HuH-7.5 (cell line): ENCODE data around the gene HSD3B2.
"Not testable (repeated sequence)": the region's sequence is repeated elsewhere in the genome, so short reads cannot be mapped to it uniquely, and the experiment has no call there.

ENCODE experiments used
- DNase-seq: peaks from one replicate; pipeline ENCODE4 v3.0.0; 2011; ENCODE audit warnings: low spot score

The HSD3B2 gene

DNA sequence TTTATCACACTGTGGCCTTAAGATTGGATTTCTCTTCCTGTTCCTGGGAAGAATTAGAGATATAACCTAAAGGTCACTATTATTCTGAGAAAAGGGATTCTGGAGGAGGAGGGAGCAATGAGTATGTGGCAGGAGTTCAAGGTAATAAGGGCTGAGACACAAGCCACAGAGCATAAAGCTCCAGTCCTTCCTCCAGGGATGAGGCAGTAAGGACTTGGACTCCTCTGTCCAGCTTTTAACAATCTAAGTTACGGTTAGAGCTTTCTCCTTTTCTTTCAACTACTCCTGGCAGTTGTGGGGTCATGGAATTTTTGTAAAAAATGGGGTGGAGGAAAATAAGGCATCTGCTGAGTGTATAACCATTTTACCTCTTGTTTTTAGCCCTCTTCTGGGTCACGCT lies at the start of gene HSD3B2:
TSS of gene HSD3B2 (plus strand) at position 201 of the 400 bp plus-strand sequence. CDS start 270 bp downstream, outside the sequence.
- no peak for DNase-seq

DNA sequence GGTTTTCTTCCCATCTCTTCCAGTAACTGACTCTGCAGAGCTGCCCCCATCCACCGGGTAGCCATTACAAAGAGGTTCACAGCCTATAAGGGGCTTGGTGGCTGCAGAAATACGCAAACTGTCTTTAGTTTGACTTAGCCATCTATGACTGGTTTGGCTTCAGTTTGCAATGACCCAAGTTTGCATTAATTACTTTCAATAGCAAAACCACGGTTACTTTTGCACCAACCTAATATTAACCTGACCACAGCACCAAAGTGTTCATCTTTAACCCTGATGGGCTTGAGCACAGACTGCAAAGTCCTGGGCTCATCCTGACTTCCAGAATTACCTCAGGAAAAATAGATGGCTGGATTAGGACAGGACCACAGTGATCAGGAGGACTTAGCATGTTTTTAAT lies 48.5 kb upstream of the HSD3B2 start:
- DNase-seq: no peak

DNA sequence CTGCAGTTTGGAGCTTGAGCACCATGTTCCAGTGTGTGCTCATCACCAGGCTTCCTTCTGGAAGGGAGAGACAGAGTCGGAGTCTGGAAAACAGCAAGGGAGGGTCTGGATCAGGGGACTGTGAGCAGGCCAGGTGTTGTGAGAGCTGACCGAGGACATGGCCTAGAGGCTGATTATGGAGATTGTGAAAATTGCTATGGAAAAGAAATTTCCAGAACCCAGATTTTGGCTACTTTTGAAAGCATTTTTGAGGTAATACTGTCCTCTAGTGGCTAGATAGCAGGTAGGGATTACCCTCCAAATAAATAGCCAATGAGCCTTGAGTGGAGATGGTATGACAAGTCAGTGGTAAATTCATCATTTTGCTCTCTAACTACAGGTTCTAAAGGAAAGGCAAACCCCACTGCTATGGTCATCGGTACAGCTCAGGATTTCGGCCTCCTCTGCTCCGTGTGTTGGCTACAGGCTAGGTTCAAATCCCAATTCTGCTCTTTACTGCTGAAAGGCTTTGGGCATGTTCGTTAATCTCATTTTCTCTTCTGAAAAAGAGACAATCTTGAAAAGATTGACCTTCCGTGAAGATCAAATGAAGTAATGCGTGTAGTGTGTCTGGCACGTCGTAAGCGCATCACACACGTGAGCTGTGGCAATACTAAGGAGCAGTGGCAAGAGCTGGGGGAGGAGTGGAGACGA lies 47.4 kb upstream of the HSD3B2 start:
- no peak for DNase-seq

DNA sequence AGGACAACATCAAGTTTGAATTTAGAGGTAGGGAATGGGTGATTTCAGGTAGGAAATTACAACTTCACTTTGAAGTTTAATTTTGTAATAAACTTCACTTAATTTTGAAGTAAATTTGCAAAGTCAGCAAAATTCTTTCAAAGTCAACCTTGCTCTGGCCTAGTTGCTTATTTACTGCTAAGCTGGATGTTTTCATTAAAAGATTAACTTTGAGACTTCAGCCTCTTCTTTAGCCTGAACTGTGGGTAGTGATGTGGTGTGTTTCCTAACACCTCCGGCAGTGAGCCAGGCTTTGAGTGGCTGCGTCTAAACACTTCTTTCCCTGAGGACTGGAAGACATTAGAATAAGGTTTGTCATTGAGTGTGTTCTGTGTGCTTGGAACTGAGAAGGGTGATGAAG lies 46.4 kb upstream of the HSD3B2 start, which contains the start of gene HAO2:
TSS of gene HAO2 (plus strand) at position 232 of the 400 bp plus-strand sequence. CDS start 12,301 bp downstream, outside the sequence.
- DNase-seq: no peak

DNA sequence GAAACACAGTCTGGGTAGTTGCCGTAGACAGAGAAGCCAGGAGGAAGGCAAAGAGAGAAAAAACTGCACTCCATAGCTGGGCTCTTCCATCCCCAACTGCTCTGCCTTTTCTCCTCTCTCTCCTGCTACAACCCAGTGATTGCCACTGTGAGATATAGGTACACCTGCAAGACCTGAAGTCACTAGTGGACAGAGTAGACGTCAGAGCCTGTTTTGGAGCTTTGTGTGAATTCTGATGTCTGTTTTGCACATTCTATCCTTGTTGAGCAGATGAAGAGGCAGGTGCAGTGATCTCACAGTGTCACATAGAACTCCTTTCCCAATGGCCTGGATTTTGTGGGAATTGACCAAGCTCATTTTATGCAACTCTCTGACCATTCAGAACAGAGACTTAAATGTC lies 44.2 kb upstream of the HSD3B2 start:
- DNase-seq: no peak

DNA sequence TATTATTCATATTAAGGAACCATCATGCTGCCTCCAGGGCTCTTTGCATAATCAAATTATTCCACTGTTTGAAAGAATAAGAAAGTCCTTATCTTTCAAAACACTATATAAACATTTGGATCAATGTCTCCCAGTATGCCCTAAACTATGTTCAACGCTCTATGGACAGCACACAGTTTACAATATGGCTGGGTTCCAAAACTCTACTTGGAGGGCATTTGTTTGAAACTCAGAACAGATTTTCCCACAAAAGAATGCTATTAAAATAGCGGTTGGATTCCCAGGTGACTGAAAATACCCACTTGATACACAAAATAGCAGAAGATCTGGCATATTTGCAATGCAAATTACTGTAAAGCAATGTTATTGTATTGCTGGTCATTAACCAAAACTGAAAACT lies 43.1 kb upstream of the HSD3B2 start:
- no peak for DNase-seq

DNA sequence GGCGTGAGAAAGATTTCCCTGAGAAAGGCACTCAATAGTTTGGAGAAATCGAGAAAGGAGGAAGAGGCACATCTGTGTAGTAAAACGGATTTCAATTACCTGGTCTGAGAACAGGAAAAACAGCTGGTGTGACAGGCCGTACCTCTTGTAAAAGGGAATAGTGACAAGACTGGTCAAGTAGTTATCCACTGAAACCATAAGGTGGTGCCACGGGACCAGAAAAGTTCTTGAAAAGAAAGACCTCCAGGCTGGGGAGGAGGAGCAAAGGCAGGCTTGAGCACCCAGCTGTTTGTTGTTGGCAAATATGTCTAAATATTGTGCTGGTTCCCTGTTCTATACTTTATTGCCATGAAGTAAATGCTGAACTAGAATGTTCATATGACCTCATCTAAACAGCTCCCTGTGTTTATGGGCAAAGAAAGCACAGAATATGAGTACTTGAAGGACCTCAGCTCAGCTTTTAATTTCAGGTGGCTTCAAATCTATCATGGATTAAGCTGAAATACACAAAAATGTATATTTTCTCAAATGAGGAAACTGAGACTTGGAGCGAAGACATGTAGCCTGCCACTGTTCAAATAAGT lies 42.4 kb upstream of the HSD3B2 start:
- peak; percentile 47 for DNase-seq

DNA sequence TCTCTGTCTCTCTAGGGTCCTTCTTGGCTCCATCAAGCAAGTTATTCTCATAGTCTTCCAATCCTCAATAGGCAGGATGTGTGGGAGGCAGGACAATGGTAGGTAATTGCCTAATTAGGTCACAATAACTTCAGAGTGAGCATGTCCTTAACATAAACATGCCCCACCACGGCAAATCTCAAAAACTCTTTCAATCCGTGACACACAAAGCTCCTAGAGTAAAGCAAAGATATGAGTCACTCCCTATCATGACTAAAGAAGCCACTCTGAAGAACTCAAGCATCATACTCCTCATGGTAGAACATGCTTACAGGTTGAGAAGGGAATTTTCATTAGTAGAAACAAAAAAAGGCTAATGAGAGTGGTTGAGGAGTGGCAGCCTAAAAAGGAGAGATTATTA lies 41.5 kb upstream of the HSD3B2 start:
- no peak for DNase-seq

DNA sequence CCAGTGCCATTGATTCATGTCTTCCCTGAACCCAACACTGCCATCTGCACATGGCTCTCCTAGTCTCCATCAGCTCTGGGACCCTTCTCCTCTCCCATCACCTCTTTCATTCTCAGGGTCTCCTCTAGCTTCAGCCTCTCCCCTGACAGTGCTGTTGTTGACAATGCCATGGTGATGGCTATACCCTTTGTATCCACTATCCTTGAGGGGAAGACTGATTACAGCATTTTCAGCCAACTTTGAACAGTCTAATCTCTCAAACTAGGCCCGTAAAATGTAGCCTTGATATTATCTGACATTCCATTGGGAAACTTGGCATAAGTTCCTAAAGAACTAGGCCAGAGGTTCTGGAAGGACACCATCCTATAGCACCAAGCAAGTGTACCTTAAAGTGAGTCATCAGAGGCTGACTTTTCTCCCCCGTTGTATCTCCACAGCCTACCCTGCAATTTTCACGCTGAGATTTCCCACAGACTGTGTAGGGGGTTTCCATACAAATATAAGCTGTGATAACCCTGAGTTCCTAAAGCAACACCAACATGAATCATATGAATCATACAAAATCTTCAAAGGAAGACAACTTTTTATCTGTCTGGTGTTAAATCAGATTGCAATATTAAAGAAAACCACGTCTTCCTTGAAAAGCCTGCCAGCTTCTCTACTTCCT lies 40.6 kb upstream of the HSD3B2 start:
- DNase-seq: no peak

DNA sequence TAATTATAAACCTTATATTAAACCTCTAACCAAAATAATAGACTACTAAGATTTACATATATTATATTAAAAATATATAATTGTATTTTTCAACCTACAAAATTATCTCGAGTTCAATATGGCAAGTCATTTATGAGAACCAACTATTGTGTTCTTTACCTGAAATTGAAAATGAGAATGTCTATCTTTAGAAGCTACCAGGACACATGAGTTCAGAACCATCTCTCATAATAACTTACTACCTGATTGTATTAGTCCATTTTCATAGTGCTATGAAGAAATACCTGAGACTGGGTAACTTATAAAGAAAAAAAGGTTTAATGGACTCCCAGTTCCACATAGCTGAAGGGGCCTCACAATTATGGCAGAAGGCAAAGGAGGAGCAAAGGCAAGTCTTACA lies 39.6 kb upstream of the HSD3B2 start:
- DNase-seq: no peak

DNA sequence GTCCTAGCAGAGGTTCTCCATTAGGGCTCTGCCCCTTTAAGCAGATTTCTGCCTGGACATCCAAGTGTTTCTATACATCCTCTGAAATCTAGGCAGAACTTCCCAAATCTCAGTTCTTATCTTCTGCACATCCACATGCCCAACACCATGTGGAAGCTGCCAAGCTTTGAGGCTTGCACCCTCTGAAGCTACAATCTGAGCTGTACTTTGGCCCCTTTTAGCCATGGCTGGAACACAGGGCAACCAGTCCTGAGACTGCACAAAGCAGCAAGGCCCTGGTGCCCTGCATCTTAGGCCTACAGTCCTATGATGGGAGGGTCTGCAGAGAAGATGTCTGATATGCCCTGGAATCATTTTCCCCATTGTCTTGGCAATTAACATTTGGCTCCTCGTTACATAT lies 38.4 kb upstream of the HSD3B2 start:
- DNase-seq: no peak

DNA sequence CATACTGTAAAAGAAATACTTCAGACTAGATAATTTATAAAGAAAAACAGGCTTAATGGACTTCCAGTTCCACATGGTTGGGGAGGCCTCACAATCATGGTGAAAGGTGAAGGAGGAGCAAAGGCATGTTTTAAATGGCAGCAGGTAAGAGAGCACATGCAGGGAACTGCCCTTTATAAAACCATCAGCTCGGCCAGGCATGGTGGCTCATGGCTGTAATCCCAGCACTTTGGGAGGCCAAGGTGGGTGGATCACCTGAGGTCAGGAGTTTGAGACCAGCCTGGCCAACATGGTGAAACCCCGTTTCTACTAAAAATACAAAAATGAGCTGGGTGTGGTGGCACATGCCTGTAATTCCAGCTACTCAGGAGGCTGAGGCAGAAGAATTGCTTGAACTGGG lies 37.4 kb upstream of the HSD3B2 start:
- not testable (repeated sequence) for DNase-seq

DNA sequence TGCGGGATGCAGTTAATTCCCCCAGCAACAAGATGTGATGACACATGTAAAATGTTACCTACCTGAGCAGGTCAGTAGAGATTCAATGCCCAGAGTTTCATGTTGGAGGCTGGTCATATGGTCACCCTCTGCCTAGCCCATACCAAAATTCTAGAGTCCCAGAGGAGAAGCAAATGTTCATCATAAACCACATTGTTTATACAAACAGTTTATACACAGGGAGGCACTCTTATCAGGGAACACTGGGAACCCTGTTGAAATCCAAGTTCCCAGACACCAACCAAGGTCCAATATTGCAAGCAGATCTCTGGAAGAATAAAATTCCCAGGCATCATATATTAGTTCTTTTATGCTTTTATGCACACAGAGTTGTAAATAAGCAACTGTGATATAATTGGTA lies 35.8 kb upstream of the HSD3B2 start:
- DNase-seq: no peak

DNA sequence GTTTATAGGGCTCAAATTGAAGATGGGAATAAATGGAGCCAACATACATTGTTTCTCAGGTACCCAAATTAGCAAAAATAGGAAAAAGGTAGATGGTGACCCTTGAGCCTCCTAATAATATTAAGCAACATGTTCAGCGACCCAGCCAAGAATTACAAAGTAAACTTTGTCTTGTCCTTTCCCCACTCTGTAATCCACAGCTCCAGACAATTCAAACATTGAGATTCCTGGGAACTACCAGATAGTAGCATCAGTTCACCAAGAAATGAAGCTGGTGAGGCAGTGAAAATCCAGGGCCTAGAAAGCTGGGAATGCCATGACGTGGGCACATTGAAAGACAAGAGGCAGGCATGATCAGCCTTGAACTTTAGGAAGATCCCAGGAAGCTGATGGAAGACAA lies 34.6 kb upstream of the HSD3B2 start:
- no peak for DNase-seq

DNA sequence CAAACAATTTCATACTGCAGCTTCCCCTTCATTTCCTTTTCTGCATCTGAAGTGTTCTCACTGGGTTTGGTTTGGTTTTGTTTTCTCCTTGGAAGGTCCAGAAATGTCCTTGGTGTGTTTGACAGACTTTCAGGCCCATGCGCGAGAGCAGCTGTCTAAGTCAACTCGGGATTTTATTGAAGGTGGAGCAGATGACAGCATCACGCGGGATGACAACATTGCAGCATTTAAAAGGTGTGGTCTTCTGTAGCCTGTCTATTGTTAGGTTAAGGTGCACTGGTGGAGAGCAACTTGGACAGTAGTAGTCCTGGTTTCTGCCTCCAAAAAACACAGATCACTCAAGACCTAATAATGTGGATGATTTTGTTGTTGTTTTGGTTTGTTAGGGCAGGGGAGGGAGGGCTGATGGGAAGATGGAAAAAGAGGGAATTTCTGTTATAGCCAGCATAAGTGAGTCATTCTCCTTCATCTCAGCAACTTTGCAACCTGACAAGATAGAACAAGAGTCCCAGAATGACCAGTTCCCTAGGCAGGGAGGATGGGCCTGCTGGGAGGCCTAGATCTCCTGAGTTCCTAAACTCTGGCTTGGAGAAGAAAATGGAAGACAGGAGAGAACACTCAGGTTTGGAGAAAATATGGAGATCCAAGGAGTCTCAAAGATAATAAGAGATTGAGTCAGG lies 33.8 kb upstream of the HSD3B2 start:
- DNase-seq: no peak

DNA sequence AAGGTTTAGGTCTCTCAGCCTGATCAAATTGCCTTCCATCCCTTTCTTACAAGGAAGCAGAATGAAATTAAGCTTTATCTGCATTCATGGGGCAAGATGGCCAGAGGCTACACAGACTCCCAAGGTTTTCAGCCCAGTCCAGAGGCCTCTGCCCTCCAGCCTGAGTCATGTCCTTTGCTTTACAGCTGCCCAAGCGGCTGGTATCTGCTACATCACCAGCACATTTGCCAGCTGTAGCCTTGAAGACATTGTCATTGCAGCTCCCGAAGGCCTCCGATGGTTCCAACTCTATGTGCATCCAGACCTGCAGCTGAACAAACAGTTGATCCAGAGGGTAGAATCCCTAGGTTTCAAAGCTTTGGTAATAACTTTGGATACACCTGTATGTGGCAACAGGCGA lies 30.4 kb upstream of the HSD3B2 start:
- DNase-seq: no peak

DNA sequence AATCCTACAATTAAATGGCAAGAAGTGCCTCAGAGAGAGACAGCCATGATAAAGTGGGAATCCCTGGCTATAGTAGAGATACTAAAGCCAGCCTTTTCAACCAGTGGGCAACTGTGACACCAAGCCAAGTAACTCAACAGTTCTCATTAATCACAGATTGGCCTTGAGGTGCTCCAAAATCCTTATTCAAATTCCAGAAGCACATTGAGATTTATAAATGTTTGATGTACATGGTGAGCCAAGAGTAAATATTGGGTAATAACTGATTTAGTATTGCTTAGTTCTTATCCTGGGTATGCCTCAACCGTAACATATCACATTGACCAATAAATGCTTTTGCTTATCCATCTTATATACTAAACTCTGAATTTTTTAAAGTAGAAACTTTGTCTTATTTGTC lies 29.3 kb upstream of the HSD3B2 start:
- DNase-seq: no peak

DNA sequence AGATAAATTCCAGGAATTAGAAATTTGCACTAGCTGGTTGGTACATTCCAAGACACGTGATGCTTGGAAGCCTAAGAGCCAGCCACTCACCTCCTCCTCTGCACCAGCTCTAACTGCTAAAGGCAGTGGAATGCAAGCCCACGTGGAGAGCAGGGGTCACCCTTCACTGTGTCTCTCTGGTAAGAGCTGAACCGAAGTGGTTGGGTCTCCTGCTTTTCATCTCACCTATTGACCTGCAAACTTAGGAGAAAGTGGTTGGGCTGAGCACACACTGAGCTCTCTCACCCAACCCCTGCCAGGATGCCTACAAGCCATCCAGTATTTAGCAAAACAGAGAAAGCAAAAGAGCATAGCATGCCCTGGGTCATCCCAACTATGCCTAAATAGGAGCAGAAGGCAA lies 27.1 kb upstream of the HSD3B2 start:
- no peak for DNase-seq

DNA sequence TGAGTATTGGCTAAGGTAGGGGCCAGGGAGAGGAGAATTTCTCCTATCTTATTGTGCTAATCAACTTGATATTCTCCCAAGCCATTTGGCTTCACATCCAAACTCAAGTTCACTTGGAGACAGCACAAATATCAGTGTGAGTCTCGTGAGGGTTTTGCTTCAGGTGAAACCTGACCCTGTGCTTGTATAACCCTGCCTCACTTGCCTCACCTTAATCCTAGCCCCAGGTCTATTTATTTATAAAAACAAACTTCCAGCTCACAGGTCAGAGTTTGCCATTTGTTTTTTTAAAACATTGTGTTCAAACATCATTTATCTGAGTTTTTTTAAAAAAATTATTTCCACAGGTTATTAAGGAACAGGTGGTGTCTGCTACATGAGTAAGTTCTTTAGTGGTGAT lies 26.5 kb upstream of the HSD3B2 start:
- DNase-seq: no peak

DNA sequence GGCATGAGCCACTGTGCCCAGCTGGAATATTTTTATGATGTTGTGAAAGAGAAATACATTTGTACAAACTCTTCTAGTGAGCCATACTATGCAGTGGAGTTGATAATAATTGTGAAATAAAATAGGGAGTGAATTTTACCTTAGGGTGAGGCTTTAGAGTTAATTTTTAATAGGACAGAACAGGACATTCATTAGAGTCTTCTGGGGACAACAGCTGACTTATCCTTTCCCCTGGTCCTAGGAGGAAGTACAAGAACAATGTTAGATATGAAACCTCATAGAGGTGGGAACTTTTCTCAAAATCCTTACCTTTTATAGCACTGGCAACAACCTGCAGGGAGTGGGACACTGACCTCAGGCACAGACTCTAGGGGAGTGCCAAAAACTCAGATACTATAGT lies 24.4 kb upstream of the HSD3B2 start:
- DNase-seq: no peak

DNA sequence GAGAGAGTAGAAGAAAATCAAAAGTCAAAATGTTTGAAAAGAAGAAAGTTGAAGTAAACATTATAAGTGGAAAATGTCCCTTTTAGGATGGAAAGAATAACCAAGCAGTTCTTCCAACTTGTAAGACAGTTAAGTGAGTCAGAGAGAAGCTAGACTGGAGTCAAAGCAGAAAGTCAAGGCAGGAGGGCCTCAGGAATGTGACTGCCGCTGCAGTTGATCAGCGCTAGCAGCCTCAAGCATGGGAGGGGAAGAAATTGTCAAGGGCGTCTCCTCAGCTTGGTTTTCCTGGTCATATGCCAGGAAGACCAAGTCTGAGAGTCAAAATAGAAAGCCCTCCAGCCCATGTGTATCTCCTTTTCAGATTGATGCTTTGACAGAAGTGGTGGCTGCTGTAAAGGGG lies 23.2 kb upstream of the HSD3B2 start:
- DNase-seq: no peak

DNA sequence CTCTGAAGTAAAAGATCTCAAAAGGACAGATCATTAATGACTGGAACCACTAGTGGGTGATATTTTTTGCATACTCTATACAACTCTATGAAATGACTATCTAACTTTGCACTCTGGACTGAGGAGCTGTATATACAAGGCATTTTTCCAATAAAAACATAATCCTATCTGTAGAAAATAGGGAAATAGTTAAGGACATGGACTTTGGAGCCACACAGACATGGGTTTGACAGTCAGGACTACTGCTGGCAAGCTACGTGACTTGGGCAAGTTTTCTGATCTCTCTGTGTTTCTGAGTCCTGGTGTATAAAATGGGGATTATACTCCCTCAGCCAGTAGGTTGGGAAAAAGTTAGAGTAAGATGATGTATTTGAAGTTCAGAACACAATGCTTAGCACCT lies 20.9 kb upstream of the HSD3B2 start:
- DNase-seq: no peak

DNA sequence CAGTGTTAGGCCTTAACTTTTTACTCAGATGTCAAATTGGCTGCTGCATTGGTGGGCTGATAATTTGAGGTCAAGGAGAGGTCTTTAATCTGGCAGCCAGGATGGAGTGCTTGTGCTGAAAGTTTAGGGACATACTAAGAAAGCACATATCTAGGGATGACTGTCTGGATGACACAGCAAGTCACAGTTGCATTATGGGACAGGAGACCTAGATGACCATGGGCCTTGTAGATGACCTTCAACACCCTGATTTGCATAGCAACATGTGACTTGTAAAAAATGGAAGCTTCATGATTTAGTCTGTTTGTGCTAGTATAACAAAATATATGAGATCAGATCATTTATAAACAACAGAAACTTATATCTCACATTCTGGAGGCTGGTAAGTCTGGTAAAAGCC lies 18.0 kb upstream of the HSD3B2 start:
- no peak for DNase-seq
